ENCODE results near the gene TCF7L2. TPM values are rescaled to one million over a fixed set of nuclear protein-coding genes. Genes with fewer than 3 reads are reported as not detected.

The TCF7L2 gene
- total and polyA plus RNA-seq, 9 of the 15 experiments (the other 6 are each of a cell fraction or from before 2014, with no cell fraction given) = 0.32 to 2.8 (median 0.92) TPM

- TF ChIP-seq RAD51 (IDR thresholded peaks at IDR 0.05; ENCODE audit: borderline replicate concordance, low read depth) = no peak
- TF ChIP-seq TOE1 (IDR thresholded peaks at IDR 0.05; ENCODE audit: borderline replicate concordance) = no peak
- no peak for TF ChIP-seq TOE1 (CRISPR knock-in tag; IDR thresholded peaks at IDR 0.05; ENCODE audit: borderline replicate concordance, low read depth)
- no peak for TF ChIP-seq MYNN (IDR thresholded peaks at IDR 0.05)
- no peak for TF ChIP-seq MYNN (CRISPR knock-in tag; IDR thresholded peaks at IDR 0.05)
- no peak for TF ChIP-seq PHB (CRISPR knock-in tag; IDR thresholded peaks at IDR 0.05)
- TF ChIP-seq HSF4 (CRISPR knock-in tag; IDR thresholded peaks at IDR 0.05; ENCODE audit: borderline replicate concordance) = no peak
- TF ChIP-seq, protein P1, sequence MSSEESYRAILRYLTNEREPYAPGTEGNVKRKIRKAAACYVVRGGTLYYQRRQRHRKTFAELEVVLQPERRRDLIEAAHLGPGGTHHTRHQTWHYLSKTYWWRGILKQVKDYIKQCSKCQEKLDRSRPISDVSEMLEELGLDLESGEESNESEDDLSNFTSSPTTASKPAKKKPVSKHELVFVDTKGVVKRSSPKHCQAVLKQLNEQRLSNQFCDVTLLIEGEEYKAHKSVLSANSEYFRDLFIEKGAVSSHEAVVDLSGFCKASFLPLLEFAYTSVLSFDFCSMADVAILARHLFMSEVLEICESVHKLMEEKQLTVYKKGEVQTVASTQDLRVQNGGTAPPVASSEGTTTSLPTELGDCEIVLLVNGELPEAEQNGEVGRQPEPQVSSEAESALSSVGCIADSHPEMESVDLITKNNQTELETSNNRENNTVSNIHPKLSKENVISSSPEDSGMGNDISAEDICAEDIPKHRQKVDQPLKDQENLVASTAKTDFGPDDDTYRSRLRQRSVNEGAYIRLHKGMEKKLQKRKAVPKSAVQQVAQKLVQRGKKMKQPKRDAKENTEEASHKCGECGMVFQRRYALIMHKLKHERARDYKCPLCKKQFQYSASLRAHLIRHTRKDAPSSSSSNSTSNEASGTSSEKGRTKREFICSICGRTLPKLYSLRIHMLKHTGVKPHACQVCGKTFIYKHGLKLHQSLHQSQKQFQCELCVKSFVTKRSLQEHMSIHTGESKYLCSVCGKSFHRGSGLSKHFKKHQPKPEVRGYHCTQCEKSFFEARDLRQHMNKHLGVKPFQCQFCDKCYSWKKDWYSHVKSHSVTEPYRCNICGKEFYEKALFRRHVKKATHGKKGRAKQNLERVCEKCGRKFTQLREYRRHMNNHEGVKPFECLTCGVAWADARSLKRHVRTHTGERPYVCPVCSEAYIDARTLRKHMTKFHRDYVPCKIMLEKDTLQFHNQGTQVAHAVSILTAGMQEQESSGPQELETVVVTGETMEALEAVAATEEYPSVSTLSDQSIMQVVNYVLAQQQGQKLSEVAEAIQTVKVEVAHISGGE (CRISPR knock-in tag; IDR thresholded peaks at IDR 0.05) = peak in 1 of 3 experiments; percentile 43; a peak in 1 of 6 replicates
- no peak for TF ChIP-seq CLOCK (CRISPR knock-in tag; IDR thresholded peaks at IDR 0.05; ENCODE audit: borderline replicate concordance)
- TF ChIP-seq, protein P2, sequence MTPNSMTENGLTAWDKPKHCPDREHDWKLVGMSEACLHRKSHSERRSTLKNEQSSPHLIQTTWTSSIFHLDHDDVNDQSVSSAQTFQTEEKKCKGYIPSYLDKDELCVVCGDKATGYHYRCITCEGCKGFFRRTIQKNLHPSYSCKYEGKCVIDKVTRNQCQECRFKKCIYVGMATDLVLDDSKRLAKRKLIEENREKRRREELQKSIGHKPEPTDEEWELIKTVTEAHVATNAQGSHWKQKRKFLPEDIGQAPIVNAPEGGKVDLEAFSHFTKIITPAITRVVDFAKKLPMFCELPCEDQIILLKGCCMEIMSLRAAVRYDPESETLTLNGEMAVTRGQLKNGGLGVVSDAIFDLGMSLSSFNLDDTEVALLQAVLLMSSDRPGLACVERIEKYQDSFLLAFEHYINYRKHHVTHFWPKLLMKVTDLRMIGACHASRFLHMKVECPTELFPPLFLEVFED (CRISPR knock-in tag; conservative IDR thresholded peaks at IDR 0.05) = no peak
- TF ChIP-seq, protein P3, sequence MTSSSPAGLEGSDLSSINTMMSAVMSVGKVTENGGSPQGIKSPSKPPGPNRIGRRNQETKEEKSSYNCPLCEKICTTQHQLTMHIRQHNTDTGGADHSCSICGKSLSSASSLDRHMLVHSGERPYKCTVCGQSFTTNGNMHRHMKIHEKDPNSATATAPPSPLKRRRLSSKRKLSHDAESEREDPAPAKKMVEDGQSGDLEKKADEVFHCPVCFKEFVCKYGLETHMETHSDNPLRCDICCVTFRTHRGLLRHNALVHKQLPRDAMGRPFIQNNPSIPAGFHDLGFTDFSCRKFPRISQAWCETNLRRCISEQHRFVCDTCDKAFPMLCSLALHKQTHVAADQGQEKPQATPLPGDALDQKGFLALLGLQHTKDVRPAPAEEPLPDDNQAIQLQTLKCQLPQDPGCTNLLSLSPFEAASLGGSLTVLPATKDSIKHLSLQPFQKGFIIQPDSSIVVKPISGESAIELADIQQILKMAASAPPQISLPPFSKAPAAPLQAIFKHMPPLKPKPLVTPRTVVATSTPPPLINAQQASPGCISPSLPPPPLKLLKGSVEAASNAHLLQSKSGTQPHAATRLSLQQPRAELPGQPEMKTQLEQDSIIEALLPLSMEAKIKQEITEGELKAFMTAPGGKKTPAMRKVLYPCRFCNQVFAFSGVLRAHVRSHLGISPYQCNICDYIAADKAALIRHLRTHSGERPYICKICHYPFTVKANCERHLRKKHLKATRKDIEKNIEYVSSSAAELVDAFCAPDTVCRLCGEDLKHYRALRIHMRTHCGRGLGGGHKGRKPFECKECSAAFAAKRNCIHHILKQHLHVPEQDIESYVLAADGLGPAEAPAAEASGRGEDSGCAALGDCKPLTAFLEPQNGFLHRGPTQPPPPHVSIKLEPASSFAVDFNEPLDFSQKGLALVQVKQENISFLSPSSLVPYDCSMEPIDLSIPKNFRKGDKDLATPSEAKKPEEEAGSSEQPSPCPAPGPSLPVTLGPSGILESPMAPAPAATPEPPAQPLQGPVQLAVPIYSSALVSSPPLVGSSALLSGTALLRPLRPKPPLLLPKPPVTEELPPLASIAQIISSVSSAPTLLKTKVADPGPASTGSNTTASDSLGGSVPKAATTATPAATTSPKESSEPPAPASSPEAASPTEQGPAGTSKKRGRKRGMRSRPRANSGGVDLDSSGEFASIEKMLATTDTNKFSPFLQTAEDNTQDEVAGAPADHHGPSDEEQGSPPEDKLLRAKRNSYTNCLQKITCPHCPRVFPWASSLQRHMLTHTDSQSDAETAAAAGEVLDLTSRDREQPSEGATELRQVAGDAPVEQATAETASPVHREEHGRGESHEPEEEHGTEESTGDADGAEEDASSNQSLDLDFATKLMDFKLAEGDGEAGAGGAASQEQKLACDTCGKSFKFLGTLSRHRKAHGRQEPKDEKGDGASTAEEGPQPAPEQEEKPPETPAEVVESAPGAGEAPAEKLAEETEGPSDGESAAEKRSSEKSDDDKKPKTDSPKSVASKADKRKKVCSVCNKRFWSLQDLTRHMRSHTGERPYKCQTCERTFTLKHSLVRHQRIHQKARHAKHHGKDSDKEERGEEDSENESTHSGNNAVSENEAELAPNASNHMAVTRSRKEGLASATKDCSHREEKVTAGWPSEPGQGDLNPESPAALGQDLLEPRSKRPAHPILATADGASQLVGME (CRISPR knock-in tag; IDR thresholded peaks at IDR 0.05) = no peak
- no peak for TF ChIP-seq ZC3H4 (CRISPR knock-in tag; IDR thresholded peaks at IDR 0.05; ENCODE audit: borderline replicate concordance)
- TF ChIP-seq SMARCA4 (IDR thresholded peaks at IDR 0.05) = peak; percentile 52; the same call in 1 of the 2 replicates
These were observed 110.4 kb downstream of the TCF7L2 start (continued) for GRCh38 chr10:113060201-113061053.
